ENCODE data around the gene ERGIC1. TPM values are rescaled to one million over a fixed set of nuclear protein-coding genes. Genes with fewer than 3 reads are reported as not detected.
A peak's percentile ranks its signal among the peaks of the same experiment; 100 is the strongest.

ERGIC1 gene
- total RNA-seq, 1 experiment from 2014 or later, result 77.0 TPM

DNA sequence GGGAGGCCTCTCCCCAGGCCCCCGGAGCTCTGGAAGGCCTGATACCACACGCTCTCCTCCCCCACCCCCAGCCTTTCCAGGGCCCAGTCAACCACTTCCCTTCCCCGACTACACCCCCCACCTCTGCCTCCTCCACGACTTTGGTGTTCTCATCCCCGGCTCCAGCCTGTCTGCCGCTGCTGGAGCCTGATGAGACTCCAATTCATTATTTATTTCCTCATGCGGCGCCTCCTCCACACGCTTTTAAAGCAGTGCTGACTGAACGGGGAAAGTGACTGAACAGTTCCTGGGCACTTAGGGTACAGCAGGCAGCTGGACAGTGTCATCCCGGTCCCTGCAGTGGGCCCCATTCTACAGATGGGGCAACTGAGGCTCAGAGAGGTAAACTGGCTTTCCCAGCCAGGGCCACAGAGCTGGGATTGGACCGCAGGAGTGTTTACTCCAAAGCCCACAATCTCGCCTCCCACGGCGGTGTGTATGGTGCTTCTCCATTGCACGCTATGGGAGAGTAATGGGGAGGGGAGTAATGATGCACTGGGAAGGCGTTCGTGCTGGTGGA lies 109.3 kb downstream of the ERGIC1 start:
- no peak overlapping the region for H3T11ph ChIP-seq (ENCODE audit: low read length)
- TF ChIP-seq CTCF (conservative IDR thresholded peaks at IDR 0.05), result no peak
- H2AFZ ChIP-seq (ENCODE audit: low read length), result no peak overlapping the region
- H3K23me2 ChIP-seq (ENCODE audit: insufficient read length, low read depth, low read length, poor library complexity, severe bottlenecking), result no peaks in the 10 kb centered on the region
- DNase-seq, result peak; percentile 47
- no peaks in the 10 kb centered on the region for H3K4me1 ChIP-seq (ENCODE audit: insufficient read depth, low read length)
- H4K8ac ChIP-seq (replicated peaks; ENCODE audit: insufficient read length, low read depth, low read length), result no peak overlapping the region
- no peak overlapping the region for H2AK5ac ChIP-seq (ENCODE audit: insufficient read length, low read length)
- H4K5ac ChIP-seq (ENCODE audit: insufficient read length, low read depth, low read length), result no peak overlapping the region
- no peak overlapping the region for H3K9ac ChIP-seq (ENCODE audit: extremely low read depth, insufficient read length, low read length)
- H3K14ac ChIP-seq (ENCODE audit: insufficient read depth, low read length), result no peak overlapping the region
- peak overlapping the region in 2 of 3 experiments; percentile 23 to 61; a peak in 4 of 7 replicates for H3K27ac Mint-ChIP-seq
- peaks cover 1% of the 10 kb centered on the region; the same call in 1 of the 2 replicates for H3K27me3 Mint-ChIP-seq (ENCODE audit: low read depth)
- no peak overlapping the region for H3K27ac ChIP-seq (ENCODE audit: insufficient read length, low read depth, low read length)
- H3K4ac ChIP-seq (ENCODE audit: low read depth, low read length), result no peak overlapping the region
- no peak overlapping the region for H3K18ac ChIP-seq (ENCODE audit: insufficient read length, low read depth, low read length)
- no peaks in the 10 kb centered on the region for H4K20me1 ChIP-seq (ENCODE audit: control insufficient read depth, insufficient read depth, insufficient read length)
- no peak overlapping the region for H2BK5ac ChIP-seq (ENCODE audit: insufficient read length, low read length)
- H3K4me2 ChIP-seq (ENCODE audit: insufficient read depth, insufficient read length, low read length), result no peak overlapping the region
- no peak overlapping the region for H2BK120ac ChIP-seq (ENCODE audit: low read depth, low read length, poor library complexity, severe bottlenecking)
- no peak overlapping the region for H2BK20ac ChIP-seq (ENCODE audit: low read depth, low read length, poor library complexity, severe bottlenecking)
- no peaks in the 10 kb centered on the region for H3K79me1 ChIP-seq (ENCODE audit: insufficient read depth, low read depth, low read length, poor library complexity, severe bottlenecking)
- H2BK15ac ChIP-seq (ENCODE audit: low read depth, low read length), result no peak overlapping the region
- H2BK12ac ChIP-seq (ENCODE audit: insufficient read length, low read depth, low read length), result no peak overlapping the region
- H3K36me3 Mint-ChIP-seq (ENCODE audit: insufficient read depth in 1 of 3, low read depth in 3 of 3), result peaks cover 10 to 47% (median 42%) of the 10 kb centered on the region in 3 experiments; a peak in 6 of 7 replicates
- no peak overlapping the region; a peak in 1 of 5 replicates for H3K4me3 Mint-ChIP-seq
- H3K4me1 Mint-ChIP-seq, result peaks cover 21 to 23% of the 10 kb centered on the region in 2 experiments
- H3K9me3 ChIP-seq (ENCODE audit: control insufficient read depth, low read depth, low read length), result no peaks in the 10 kb centered on the region
- no peak overlapping the region for H3K23ac ChIP-seq (ENCODE audit: insufficient read length, low read depth, low read length)
- H3K56ac ChIP-seq (ENCODE audit: insufficient read length, low read depth, low read length), result no peak overlapping the region
- no peaks in the 10 kb centered on the region for H3K27me3 ChIP-seq (ENCODE audit: insufficient read depth, low read length)
- no peaks in the 10 kb centered on the region for H3K9me3 Mint-ChIP-seq
- no peaks in the 10 kb centered on the region for H3K79me2 ChIP-seq (ENCODE audit: insufficient read depth, low read length)
- WGBS (ENCODE audit: extremely low coverage, insufficient read length, low lambda C conversion rate), result no CpG with 5 or more reads among the region's 18 CpGs
- H4K91ac ChIP-seq (ENCODE audit: insufficient read length, low read depth, low read length), result no peak overlapping the region

Measured in H9 (cell line).